Activated gamma-delta T cell treated with Interleukin-2 at 50 U/mL for 16 hours (primary cell): ENCODE measurements around the gene LIMA1.
"Not testable (repeated sequence)": the region's sequence is repeated elsewhere in the genome, so short reads cannot be mapped to it uniquely, and the experiment has no call there.

ENCODE experiments used
- DNase-seq: peaks from one replicate; pipeline ENCODE4 v3.0.0-alpha.2; 2020

The LIMA1 gene

DNA sequence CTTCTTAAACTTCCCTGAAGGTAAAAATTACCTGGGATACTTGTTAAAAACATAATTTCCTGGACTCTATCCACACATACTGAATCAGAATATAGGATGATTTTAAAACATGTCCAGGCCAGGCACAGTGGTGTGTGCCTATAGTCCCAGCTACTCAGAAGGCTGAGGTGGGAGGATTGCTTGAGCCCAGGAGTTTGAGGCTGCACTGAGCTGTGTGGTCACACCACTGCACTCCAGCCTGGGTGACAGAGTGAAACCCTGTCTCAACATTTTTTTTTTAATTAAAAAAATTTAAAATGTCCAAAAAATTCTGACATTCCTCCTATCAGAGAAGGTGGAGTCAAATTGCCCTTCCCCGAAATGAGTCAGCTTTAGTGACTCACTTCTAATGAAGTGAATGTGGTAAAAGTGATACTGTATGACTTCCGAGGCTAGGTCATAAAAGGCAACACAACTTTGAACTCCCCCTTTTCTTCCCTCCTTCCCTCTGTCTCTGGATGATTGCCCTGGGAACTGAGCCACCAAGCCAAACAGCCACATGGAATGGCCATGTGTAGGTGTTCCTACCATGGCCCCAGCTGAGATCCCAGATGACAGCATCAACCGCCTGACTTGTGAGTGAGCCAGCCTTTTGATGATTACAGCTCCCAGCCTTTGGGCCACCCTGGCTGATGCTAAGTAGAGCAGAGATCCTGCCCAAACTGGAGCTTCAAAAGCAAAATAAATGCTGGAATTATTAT is 36.3 kb downstream of the LIMA1 start:
- no peak for DNase-seq

DNA sequence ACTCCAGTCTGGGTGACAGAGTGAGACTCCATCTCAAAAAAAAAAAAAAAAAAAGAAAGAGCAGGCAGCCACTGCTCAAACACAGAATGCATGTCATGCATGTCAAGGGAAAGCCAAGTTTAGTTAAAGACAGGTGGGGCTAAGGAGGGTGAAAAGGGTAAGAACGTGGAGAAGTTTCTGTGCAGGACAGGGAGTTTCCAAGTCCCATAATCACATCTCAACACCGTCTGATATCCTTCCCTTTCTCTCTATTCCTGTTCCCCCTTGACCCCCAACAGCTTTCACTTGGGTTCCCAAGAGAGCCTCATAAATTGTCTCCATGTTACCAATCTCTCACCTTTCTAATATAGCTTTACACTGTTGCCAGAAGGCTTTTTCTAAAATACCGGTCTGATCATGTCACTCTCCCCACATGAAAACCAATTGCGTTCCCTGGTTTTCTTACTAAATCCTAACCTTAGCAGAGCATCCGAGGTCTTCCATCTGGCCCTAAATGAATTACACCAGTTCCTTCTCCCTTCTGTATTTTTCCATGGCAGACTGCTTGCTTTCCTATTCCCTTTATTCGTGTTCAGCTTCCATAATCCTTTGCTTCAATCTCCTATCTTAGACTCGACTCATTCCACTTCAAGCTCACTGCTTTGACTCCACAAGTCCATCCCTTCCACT is 37.0 kb downstream of the LIMA1 start:
- DNase-seq = no peak

DNA sequence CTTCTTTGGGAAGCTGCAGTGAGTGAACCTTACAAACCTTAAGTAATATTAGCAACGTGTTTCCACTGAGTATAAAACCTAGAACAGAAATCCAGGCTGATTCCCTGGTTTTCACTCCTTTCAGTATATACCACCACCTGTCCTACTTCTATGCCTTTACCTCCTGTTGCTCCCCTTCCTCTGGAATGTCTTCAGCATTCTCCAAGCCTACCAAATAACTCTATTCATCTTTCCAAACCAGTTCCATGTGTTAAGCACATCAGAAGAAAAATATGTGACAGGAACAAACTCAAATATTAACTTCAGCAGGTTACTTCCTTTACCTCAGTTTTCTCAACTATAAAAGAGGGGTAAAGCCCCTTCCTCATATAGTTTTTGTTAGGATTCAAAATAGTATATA is 39.8 kb downstream of the LIMA1 start:
- no peak for DNase-seq

DNA sequence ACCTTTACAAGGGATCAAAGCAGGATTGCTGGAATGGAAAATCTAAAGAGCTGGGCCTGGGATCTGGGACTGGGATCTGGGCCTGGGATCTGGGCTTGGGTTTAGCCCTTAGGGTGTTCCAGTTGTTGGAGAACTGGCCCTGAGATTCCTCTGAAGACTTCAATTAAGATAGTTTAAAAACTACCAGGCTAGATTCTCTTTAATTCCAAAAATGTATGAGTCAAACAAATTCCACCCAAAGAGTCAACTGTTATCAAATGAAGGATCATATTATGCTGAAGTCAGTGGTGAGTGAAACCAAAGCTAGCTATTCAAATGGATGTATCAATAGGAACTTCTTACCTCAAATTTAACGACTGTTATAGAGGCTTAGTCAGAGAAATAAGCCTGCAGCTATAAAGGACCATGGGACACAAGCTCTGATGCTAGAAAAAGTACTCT is 40.5 kb downstream of the LIMA1 start:
- no peak for DNase-seq

DNA sequence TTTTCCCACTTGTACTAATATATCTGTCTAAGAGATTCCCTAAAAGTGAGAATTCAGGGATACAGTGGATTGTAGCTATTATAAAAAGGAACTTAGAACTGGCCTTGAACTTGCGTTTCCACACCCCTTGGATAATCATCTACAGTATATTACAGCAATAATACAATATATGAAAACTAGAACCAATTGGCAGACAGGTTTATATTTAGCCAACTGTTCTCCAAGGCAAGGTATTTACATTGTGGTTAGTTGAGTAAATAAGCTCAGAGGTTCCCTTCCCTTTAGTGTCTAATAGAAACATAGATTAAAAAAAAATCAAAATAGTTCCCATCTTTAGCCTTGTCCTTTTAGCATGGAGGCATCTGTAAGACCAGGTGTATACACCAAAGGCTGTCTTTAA is 42.1 kb downstream of the LIMA1 start:
- DNase-seq = no peak

DNA sequence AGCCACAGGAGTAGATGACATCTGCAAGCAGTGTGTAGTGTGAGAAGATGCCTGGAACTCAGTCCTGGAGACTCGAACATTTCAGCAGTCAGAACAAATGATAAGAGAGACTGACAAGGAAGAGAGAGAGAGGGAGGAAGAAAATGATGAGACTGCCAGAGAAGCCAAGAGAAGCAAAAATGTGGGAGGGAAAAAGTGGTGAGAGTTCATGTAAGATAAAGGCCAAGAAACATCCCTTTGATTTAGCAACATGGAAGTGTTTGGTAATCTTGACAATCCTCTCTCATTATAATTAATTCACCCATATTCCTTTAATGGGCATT is 42.6 kb downstream of the LIMA1 start:
- DNase-seq = no peak

DNA sequence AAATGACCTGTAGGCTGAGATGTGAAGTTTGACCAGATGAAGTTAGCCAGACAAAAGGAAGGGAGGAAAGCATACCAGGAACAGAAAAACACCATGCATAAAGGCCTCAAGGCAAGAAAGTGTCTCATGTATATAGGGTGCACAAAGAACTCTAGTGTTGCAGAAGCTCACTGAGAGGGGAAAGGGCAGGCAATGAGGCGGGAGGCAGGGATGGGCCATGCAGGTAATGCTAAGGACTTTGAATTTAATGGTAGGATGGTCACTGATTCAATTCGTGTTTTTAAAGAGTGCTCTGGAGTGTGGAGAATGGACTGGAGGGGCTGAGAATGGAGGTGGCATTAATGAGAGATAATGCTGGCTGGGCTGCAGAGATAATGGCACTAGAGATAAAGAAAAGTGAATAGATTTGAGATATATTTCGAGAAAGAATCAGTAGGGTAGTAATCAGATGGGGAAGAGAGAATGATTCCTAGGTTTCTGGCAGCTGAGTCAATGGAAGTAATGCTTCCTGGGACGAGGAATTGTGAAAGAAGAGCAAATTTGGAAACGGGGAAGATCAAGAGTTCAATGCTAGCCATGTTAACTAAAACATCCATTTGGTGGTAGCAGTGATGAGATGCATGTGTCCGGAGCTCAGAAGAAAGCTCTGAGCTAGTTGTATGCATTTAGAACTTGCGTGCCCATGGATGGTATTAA is 43.1 kb downstream of the LIMA1 start:
- DNase-seq = no peak

DNA sequence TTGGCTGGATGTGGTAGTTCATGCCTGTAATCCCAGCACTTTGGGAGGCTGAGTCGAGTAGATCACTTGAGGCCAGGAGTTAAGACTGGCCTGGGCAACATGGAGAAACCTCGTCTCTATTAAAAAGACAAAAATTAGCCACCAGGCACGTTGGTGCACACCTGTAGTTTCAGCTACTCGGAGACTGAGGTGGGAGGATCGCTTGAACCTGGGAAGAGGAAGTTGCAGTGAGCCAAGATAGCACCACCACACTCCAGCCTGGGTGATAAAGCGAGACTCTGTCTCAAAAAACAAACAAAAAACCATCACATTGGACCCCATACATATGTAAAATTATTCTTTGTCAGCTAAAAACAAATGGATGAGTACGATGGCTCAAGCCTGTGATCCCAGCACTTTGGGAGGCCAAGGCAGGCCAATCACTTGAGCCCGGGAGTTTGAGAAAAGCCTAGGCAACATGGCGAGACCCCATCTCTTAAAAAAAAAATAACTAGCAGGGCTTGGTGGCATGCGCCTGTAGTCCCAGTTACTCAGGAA is 43.9 kb downstream of the LIMA1 start:
- DNase-seq = no peak

DNA sequence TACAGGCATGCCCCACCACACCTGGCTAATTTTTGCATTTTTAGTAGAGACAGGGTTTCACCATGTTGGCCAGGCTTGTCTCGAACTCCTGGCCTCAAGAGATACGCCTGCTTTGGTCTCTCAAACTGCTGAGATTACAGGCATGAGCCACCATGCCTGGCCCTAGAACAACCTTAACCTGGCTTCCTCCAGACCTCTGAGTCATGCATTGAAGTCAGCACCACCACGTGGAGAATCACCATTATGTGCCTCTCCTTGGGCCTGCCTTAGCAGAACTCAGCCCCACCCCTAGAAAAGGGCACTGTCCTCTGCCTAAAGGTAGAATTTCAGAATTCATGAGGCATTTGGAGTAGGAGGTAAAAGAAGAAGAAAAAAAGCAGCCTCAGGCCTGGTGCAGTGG is 49.0 kb downstream of the LIMA1 start:
- DNase-seq = no peak

DNA sequence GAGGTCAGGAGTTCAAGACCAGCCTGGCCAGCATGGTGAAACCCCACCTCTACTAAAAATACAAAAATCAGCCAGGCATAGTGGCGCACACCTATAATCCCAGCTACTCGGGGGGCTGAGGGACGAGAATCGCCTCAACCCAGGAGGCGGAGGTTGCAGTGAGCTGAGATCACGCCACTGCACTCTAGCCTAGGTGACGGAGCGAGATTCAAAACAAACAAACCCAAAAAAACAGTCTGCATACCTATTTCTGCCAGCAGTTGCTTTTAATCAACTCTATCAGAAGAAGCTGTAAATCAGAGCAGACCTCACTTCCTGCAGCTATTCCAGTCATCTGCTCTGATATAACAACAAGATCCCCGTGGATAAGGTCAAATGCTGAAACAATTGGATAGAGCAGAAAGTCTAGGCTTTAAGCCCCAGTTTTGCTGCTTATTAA is 50.5 kb downstream of the LIMA1 start:
- DNase-seq = no peak

DNA sequence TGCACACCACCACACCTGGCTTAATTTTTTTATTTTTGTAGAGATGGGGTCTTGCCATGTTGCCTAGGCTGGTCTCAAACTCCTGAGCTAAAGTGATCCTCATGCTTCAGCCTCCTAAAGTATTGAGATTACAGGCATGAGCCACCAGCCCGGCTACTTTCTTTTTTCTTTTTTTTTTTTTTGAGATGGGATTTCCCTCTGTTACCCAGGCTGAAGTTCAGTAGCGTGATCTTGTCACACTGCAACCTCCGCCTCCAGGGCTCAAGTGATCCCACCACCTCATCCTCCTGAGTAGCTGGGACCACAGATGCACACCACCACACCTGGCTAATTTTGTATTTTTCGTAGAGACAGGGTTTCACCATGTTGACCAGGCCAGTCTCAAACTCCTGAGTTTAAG is 51.1 kb downstream of the LIMA1 start:
- no peak for DNase-seq

DNA sequence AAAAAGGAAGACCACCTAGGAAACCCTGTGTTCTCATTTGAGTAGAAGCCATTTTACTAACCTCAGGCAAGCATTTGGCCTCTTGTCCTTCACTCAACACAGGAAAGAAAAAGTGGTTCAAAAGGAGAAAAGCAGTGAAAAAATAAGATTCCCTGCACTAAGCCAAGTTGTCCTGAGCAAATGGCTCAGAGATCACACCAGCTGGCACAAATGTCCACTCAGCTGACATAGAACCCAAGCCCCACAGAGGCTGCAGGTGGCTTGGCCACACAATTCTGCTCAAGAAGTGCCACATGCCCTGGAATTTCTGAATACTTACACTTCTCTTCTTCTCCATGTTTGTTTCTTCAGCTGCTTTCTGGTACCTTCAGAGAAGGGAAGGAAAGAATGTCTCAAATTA is 52.0 kb downstream of the LIMA1 start:
- DNase-seq = no peak

DNA sequence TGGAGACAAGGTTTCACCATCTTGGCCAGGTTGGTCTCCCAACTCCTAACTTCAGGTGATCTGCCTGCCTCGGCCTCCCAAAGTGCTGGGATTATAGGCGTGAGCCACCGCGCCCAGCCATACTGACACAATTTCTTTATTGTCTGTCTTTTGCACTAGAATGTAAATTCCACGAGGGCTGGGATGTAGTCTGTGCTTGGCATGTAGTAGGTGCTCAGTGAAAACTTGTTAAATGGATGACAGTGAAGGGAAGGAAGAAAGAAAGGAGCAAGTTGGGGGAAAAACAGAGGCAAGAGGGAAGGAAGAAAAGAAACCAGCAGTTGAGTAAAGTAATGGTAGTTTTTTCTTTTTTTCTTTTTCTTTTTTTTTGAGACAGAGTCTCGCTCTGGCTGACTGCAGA is 53.1 kb downstream of the LIMA1 start:
- DNase-seq = no peak

DNA sequence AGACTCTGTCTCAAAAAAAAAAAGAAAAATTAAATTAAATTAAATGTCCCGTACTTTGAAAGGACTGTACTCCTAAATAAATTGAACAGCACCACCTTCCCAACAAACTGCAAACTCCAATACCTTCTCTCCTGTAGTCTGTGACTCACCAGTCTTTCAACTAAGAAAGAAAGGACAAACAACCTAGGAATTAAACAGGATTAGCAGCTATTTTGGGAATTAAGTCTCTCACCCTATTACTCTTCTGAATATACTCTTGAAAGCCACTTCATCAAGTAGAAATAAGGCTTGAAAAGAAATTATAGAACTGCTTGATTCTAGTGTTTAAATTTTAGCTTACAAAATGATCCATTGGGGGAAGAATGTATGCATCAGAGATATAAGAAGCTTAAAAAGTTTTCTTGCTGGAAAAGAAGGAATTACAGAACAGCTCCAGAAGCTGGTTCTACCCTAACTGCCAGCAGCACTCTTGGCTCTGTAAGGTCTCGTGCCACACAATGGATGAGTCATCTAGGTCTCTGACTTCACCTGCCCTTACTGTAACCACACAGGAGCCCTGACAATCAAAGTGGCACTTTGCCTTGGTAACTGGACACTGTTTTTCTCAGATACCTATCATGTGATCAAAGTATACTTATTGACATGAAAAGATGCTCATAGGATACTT is 59.2 kb downstream of the LIMA1 start:
- peak; percentile 37 for DNase-seq

DNA sequence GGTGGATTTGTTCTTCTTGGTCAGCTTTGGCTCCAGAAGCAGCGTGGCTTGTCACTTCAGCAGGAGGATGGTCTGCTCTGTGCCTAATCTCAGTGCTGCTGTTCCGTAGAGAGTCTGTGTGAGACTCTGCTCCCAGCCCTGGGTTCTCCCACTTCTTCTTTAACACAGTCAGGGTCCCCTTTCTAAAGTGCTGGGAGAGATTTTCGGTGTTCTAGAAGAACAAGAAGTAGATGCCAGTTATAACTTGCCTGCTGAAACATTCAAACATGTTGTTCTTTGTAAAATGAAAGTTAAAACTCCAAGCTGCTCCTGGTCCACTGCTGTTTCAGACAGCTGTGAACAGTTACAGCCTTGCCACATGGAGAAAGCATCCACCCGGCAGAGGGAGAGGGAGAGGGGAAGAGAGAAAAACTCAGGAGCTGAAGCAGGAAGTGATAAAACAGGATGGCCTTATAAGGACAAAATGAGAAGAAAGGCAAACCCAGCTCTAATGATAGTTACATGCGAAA is 61.0 kb downstream of the LIMA1 start:
- DNase-seq = no peak

DNA sequence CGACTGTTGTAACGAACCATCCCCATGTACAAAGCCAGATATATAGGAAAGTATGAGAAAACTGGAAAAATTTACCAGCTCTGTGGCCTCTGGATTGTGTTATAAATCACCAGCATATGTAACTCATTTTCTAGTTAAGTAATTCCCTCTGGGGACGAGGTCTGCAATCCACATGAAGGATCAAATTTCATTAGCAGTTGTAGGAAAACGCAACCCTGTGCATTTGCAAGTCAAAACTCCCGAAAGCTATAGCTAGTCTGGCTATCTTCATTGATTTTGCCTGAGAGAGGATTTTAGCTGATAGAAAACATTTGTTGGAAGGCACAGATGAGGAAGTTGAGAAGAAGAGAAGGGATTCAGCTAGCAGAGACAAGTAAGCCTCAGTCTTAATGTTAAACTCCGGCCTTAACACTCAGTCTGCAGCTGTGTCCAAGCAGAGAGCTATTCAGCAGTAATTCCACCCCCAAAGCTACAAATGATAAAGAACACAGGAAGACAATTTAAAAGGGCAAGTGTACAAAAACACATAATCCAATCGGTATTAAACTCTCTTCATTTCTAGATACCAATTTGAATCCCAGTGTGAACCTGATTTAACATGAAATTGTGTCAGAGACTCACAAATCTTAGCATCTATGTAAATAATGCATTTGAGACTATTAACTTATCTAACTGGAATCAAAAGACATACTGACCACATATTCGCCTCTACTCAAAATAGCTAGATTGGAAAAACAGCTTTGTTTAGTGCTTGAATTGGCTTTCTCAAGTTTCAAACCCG is 61.9 kb downstream of the LIMA1 start:
- DNase-seq = no peak

DNA sequence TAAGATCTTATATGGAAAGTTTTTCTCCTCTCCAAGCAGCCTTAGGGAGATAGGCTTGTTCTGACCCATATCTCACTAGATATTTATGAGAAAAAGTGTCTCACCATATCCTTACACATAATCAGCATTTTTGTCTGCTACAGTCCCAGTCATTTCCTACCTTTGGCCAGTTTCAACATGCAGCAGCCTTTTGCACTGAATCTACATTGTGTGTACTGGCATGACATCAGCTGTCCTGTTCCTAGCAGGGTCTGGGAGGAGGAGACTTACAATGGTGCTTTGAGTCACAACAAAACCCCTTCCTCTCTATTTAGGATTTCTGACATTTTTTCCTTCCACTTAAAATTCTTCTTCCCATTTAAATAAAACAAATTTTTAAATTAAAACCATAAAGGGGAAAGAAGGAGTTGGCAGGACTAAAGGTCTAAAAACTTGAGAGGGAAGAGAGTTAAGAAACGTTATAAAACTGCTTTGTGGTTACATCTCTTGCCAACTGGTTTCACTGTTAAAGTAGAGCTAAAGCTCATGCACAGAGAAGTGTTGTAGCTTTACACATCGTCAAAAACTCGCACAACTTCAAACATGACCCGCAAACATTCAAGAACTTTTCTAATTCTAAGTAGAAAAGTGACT is 62.8 kb downstream of the LIMA1 start:
- DNase-seq = no peak

DNA sequence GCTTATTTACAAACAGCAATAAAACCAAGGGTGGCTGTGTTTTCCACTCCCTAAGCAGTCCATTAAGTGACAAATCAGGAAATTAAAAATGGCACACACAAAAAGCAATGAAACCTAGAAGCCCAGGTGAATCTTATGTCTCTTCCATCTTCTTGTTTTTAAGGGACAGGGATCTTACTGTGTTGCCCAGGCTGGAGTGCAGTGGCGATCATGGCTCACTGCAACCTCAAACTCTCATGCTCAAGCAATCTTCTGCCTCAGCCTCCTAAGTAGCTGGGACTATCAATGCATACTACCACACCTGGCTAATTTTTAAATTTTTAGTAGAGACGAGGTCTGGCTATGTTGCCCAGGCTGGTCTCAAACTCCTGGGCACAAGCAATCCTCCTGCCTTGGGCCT is 63.8 kb downstream of the LIMA1 start:
- no peak for DNase-seq

DNA sequence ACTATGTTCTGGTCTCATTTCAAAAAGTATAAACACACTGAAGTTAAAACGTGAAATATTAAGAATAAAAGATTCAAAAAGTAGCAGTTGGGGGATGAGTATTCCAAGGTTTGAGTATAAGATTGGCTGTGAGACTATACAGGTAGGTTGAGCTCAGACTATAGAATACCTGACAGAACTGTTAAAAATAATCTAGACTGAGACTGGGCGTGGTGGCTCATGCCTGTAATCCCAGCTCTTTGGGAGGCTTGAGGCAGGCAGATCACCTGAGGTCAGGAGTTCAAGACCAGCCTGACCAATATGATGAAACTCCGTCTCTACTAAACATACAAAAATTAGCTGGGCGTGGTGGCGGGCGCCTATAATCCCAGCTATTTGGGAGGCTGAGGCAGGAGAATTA is 64.3 kb downstream of the LIMA1 start:
- not testable (repeated sequence) for DNase-seq

DNA sequence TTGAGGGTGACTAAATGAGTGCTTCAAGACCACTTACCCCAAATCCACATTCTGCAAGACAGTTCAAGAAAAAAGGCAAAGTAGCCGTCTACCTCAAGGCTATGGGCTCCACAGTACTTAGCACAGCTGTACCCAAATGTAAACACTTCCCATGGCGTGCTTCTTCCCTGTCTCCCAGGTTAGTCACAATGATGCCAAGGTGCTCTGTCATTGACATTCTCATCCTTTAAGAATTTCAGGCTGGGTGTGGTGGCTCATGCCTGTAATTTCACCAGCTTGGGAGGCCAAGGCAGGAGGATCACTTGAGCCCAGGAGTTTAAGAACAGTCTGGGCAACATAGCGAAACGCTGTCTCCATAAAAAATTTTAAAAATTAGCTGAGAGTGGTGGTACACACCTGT is 64.9 kb downstream of the LIMA1 start:
- no peak for DNase-seq

DNA sequence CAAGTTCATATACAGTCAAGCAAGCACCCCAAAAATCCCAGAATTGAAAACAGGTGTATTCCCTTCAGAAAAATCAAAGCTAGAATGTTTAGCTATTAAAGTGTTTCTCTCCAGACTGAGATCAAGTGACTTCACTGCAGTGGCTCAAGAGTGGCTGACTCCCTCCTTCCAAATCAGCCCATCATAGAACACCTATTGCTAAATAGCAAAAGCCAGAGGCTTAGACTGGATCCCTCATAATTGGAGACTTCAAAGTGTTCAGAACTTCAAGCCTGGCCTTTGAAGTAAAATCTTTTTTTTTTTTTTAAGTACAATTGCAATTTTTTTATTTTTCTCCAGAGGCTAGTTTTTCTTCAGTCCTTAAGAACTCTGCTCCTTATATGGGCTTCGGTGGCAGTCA is 66.1 kb downstream of the LIMA1 start:
- no peak for DNase-seq

DNA sequence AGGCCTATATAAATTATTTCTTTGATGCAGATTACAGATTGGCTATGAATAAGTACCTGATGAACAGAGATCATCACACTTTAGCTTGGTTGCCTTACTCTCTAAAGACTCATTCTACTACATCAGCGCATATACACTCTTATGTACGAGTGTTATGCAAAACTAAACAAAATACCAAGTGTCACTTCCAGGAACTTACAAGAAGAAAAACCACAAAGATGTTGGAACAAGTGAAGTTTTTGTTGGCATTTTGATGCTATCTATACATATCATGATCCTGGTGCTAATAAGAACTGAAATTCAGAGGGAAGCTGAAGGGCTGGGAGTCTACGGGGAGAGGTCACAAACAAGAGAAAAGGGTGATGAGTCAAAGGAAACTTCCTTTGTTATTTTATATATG is 68.3 kb downstream of the LIMA1 start:
- DNase-seq = no peak
